Upper lobe of left lung (tissue), 6 donors: Measurements from ENCODE around the gene CA6. TPM values are rescaled to one million over a fixed set of nuclear protein-coding genes. Genes with fewer than 3 reads are reported as not detected.

Experiments used
- small RNA-seq, 4 donors: library from RNA; depleted of rRNA; stranded (forward); fragments of <200 nt; gene quantifications; one replicate each; pipeline ENCODE3, GENCODE V24; 2016
- total RNA-seq, 6 donors: library from RNA; depleted of rRNA in 4 of 6; stranded (reverse); fragments of >200 nt in 4 of 6; gene quantifications; one replicate each; pipeline versions ENCODE4 v1.1.0 to v1.2.1, GENCODE V29; 2016 to 2021
- donor health status: DM: no; HTN: no; CAD: no; lungs with moderate emphysema.
- donor health status: DM: no; HTN: yes; CAD: no; lungs with severe emphysema.

Gene CA6
- total RNA-seq, 6 donors from 2014 or later, result not detected

Small RNAs within 50 kb of the gene (small RNA-seq; reads per million reads assigned to genes)
- 0 reads per million in 4 donors for gene AL139415.2
- 0 reads per million in 4 donors for gene RN7SL451P

Other genes with a start within 250 kb of the CA6 start
- 100 to 1,000 TPM in 4 of 6 donors, 10 to 100 TPM in 2; 75.5 to 222 (median 104) TPM for gene RERE, start 128.2 kb upstream of the CA6 start, total RNA-seq
- gene ENO1, start 67.2 kb upstream of the CA6 start, total RNA-seq, result 1,000 to 10,000 TPM in 1 of 6 donors, 100 to 1,000 TPM in 5; 259 to 1,187 (median 717) TPM
- gene SLC2A7, start 80.6 kb downstream of the CA6 start, total RNA-seq, result not detected
- 10 to 100 TPM in 1 of 6 donors, 1 to 10 TPM in 2, under 1 TPM in 3; 0.30 to 11.5 (median 1.2) TPM for gene SLC2A5, start 123.8 kb downstream of the CA6 start, total RNA-seq
- gene GPR157, start 183.2 kb downstream of the CA6 start, total RNA-seq, result 10 to 100 TPM; 12.0 to 26.5 (median 16.7) TPM